ENCODE data around the gene NIP7.
A peak's percentile ranks its signal among the peaks of the same experiment; 100 is the strongest.
"Not testable (repeated sequence)": the region's sequence is repeated elsewhere in the genome, so short reads cannot be mapped to it uniquely, and the experiment has no call there.

The NIP7 gene

GRCh38 chr16:69345923-69346322 is 6.4 kb downstream of the NIP7 start:
- no peak for DNase-seq (ENCODE audit: low spot score)

- no peak for DNase-seq (ENCODE audit: low spot score)
Measured at GRCh38 chr16:69346683-69347082, 7.1 kb downstream of the NIP7 start.

DNA sequence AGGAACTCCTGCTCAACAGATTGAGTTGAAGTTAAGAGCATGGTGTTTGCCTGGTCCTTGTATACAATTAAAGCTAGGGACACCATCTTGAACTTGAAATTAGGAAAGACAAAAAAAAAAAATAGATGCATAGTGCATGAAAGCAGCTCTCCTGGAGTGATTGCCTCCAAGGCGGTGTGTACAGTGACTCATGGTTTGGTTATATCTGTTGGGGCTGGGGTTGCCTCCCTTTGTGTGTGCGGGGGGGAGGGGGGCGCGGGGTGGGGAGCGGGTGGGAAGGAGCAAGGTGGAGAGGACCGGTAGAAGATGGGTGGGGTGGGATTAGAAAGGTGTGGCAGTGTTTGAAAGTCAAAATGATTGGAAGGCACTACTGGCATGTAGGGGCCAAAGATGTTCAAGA is 8.7 kb downstream of the NIP7 start:
- no peak for DNase-seq (ENCODE audit: low spot score)

- DNase-seq (ENCODE audit: low spot score), result no peak
Measured at GRCh38 chr16:69349536-69349935, 10.0 kb downstream of the NIP7 start.

DNA sequence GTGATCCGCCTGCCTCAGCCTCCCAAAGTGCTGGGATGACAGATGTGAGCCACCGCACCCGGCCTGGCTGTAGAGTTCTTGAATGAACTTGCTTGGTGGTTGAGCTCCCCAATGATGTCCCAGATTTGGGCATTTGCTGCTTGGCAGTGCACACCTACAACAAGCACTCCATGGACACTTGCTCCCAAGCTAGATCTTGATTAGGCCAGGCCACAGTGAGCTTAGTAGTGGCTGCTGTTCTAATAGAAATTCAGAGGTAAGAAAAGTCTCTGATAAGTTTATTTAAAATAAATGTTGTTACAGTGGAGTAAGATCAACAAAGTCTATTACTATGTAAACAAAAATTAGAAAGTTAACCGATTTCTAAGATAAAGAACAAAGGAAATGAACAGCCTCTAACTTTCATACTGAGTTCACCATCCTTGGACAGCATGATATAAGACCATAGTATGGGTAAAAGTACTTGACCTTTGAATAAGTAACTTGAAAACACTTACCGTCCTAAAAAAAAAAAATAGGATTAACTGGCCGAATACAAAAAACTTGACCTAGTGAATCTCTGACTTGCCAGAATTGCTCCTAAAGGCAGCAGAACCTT is 11.1 kb downstream of the NIP7 start:
- no peak for DNase-seq (ENCODE audit: low spot score)

GRCh38 chr16:69351309-69352027 is 11.9 kb downstream of the NIP7 start, which contains the start of gene TMED6:
TMED6 (minus strand) TSS chr16:69351786; CDS start chr16:69351753, 33 bp downstream.
- DNase-seq (ENCODE audit: low spot score), result no peak

GRCh38 chr16:69360070-69360469 is 20.5 kb downstream of the NIP7 start:
- not testable (repeated sequence) for DNase-seq (ENCODE audit: low spot score)

DNA sequence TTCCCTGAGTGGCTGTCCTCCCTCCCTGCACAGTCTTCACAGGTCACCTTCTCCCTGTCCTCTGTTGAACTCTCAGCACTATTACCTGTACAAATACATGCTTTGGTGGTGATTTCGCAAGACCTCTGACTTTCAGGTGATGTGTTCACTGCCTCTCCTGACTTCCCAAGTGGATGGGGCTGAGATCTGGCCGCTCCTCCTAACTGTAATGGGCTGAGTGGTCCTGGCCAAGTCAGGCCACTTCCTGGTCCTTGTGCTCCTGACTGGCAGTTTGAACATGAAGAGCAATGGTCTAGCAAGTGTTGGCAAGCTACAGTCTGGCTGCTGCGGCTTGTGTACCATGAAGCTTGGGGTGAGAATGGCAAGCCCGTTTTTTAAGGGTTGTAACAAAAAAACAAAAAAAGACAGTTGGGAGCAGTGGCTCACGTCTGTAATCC is 23.7 kb downstream of the NIP7 start:
- no peak for DNase-seq (ENCODE audit: low spot score)

DNA sequence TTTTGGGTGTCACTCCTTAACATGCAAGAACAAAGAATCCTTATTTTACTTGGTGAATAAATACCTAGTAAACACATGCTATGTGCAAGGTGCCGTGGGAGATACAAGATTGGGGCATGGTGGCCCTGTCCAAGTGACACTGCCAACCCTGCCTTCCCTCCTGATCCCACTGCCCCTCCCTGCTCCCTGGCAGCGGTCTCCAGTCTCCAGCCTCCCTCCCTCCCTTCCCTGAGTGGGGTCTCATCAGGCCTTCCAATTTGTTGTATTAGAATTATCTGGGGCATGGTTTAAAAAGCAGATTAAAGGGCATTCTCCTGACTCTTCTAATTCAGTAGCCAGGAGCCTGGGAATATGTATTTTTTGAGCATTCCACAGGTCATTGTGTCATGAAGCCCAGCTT is 24.5 kb downstream of the NIP7 start:
- no peak for DNase-seq (ENCODE audit: low spot score)

DNA sequence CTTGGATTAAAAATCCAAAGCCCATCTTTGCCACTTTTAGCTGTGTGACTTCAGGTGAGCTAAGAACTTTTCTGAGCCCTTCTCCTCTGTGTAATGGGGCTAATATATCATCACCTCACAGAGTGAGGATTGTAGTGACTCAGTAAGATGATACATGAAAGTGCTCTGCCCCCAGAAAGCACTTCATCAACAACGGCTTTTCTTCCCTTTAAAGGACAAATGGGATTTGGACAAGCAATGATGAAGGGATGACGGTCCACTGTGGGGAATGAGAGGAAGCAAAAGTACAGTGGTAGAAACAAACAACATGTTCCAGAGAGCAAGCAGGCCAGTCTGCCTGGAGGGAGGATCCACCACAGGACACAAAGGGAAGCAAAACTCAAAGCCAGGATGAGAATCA is 26.3 kb downstream of the NIP7 start:
- DNase-seq (ENCODE audit: low spot score), result no peak

GRCh38 chr16:69366431-69366830 is 26.9 kb downstream of the NIP7 start:
- DNase-seq (ENCODE audit: low spot score), result no peak

- DNase-seq (ENCODE audit: low spot score), result peak; percentile 21
Measured at GRCh38 chr16:69367980-69368379, 28.4 kb downstream of the NIP7 start.

GRCh38 chr16:69368866-69369265 is 29.3 kb downstream of the NIP7 start:
- DNase-seq (ENCODE audit: low spot score), result no peak

GRCh38 chr16:69371564-69371963 is 32.0 kb downstream of the NIP7 start:
- DNase-seq (ENCODE audit: low spot score), result no peak

DNA sequence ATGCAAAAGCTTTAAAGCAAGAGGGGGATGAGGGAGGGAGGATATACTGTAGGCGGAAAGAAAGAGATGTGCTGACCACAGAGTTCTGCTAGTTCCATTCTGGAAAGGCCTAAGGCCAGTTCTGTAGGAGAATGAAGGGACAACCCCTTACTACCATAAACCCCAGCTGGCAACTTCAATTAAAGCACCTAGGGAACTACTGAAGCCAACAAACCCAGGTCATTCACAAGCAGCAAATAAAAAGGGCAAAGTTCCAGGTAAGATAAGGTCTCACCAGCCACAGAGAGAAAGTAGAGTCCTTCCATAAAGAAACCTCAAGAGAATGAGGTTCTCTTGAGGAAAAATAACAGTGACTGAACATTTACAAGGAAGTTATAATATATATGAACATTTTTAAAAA is 33.4 kb downstream of the NIP7 start:
- DNase-seq (ENCODE audit: low spot score), result no peak

DNA sequence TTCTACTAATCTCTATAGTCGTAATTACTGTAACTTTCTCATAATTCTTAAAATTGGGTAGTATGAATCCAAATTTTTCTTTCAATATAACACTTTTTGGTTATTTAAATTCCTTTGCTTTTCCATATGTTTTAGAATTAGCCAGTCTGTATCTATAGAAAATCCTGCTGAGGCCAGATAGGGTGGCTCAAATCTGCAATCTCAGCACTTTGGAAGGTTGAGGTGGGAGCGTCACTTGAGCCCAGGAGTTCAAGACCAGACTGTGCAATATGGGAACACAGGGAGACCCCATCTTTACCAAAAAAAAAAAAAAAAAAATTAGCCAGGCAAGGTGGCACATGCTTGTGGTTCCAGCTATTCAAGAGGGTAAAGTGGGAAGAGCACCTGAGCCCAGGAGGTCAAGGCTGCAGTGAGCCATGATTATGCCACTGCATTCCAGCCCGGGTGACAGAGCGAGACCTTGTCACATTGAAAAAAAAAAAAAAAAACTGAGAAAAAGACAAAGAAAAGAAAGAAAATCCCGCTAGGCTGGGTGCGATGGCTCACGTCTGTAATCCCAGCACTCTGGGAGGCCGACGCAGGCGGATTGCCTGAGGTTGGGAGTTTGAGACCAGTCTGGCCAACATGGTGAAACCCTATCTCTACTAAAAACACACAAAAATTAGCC is 37.0 kb downstream of the NIP7 start:
- DNase-seq (ENCODE audit: low spot score), result no peak

- DNase-seq (ENCODE audit: low spot score), result no peak
Measured at GRCh38 chr16:69378036-69378435, 38.5 kb downstream of the NIP7 start.

- DNase-seq (ENCODE audit: low spot score), result no peak
Measured at GRCh38 chr16:69378760-69379159, 39.2 kb downstream of the NIP7 start.

DNA sequence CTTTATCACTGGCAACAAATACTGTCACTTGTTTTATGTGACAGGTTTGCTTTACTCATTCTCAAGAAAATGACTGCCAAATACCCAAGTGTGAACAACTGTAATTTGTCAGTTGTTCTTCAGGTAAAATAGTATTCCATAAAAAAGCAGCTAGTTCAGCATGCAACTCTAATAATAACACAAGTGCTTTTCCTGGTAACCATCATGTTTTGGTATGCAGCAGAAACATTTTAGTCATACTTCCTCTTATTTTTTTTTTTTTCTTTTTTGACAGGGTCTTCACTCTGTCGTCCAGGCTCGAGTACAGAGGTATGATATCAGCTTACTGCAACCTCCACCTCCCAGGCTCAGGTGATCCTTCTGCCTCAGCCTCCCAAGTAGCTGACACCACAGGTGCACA is 41.7 kb downstream of the NIP7 start:
- DNase-seq (ENCODE audit: low spot score), result peak; percentile 24

GRCh38 chr16:69382421-69382820 is 42.8 kb downstream of the NIP7 start:
- no peak for DNase-seq (ENCODE audit: low spot score)

DNA sequence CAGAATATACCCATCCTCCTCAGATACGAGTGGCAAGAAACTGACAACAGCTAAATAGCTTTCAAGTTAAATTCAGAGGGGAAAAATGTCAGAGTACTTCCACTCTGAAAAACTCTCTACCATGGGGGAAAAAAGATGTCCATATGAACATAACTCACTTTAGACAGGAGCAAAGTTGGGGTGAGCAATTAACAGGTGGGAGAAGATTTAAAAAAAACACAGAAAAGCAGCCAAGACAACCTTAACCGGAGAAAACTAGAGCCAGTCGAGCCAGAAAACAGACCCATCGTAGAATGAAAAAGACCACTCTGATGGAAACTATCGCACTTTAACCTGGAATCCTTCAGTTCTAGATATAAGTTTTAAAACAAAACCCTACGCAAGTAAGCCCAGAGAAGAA is 45.4 kb downstream of the NIP7 start:
- DNase-seq (ENCODE audit: low spot score), result no peak

DNA sequence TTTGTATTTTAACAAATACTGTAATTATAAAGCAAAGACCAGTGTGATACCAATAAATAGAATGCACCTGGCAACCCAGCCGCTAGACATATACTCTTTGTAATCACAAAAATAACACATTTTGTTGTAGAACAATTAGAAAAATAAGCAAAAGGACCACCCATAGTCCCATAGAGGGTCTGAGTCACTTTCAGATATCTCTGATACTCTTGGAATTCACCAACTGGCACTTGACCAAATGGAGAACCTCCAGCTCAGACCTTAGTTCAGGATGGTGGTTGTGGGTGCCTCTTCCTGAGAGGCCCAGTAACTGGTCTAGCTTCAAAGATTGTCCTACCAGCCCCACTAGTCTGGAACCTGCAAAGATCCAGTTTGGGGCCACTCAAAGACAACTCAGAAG is 47.0 kb downstream of the NIP7 start:
- no peak for DNase-seq (ENCODE audit: low spot score)
